22Rv1 (cell line): Measurements from ENCODE around the gene DHX34.

Experiments used
- H3K27ac ChIP-seq: fragments of 450-650 bp; 2 replicates; pipeline ENCODE4 v1.5.1; 2017
- ZFX ChIP-seq: fragments of 450-650 bp; IDR thresholded peaks from 2 replicates; pipeline ENCODE4 v1.6.1; 2017; ENCODE audit warnings: antibody characterized with exemption, borderline replicate concordance
- TF ChIP-seq, protein P1 (sequence below): fragments of 450-650 bp; IDR thresholded peaks from 2 replicates; pipeline ENCODE4 v1.5.1; 2017; ENCODE audit warnings: mild to moderate bottlenecking

DHX34 gene

GRCh38 chr19:47419030-47419783 is 70.1 kb downstream of the DHX34 start, which contains the start of gene MEIS3:
TSS of gene MEIS3 (minus strand) at chr19:47419527. CDS start at chr19:47419081, 446 bp downstream.
- H3K27ac ChIP-seq = no peak within 1 kb of the TSS

GRCh38 chr19:47419789-47420188 is 70.7 kb downstream of the DHX34 start:
- no peak overlapping the region for H3K27ac ChIP-seq
- TF ChIP-seq, protein P1, sequence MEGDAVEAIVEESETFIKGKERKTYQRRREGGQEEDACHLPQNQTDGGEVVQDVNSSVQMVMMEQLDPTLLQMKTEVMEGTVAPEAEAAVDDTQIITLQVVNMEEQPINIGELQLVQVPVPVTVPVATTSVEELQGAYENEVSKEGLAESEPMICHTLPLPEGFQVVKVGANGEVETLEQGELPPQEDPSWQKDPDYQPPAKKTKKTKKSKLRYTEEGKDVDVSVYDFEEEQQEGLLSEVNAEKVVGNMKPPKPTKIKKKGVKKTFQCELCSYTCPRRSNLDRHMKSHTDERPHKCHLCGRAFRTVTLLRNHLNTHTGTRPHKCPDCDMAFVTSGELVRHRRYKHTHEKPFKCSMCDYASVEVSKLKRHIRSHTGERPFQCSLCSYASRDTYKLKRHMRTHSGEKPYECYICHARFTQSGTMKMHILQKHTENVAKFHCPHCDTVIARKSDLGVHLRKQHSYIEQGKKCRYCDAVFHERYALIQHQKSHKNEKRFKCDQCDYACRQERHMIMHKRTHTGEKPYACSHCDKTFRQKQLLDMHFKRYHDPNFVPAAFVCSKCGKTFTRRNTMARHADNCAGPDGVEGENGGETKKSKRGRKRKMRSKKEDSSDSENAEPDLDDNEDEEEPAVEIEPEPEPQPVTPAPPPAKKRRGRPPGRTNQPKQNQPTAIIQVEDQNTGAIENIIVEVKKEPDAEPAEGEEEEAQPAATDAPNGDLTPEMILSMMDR = no peak
- TF ChIP-seq ZFX = no peak

More at GRCh38 chr19:47419030-47419783, 70.1 kb downstream of the DHX34 start, which contains the start of gene MEIS3:
- TF ChIP-seq, protein P1 = no peak
- TF ChIP-seq ZFX = no peak

- H3K27ac ChIP-seq = no peak overlapping the region
- no peak for TF ChIP-seq ZFX
- TF ChIP-seq, protein P1 = no peak
Observed at GRCh38 chr19:47421244-47421786, 72.2 kb downstream of the DHX34 start.

- TF ChIP-seq ZFX = no peak
- TF ChIP-seq, protein P1 = no peak
- no peak overlapping the region for H3K27ac ChIP-seq
Observed at GRCh38 chr19:47421844-47422395, 72.8 kb downstream of the DHX34 start.

DNA sequence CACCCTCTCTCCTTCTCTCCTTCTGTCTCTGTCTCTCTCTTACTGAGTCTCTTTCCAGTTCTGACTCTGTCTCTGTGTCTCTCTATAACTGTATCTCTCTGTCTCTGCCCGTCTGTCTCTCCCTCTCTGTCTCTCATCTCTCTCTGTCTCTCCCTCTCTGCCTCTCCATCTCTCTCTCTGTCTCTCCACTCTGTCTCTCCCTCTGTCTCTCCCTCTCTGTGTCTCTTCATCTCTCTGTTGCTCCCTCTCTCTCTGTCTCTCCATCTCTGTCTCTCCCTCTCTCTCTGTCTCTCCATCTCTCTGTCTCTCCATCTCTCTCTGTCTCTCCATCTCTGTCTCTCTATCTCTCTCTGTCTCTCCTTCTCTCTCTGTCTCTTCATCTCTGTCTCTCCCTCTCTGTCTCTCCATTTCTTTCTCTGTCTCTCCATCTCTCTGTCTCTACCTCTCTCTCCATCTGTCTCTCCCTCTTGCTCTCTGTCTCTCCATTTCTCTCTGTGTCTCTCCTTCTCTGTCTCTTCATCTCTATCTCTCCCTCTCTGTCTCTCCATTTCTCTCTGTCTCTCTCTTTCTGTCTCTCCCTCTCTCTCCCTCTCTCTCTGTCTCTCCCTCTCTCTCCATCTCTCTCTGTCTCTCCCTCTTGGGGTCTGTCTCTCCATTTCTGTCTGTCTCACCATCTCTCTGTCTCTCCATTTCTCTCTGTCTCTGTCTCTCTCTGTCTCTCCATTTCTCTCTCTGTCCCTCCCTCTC is 73.5 kb downstream of the DHX34 start:
- no peak for TF ChIP-seq ZFX
- TF ChIP-seq, protein P1 = no peak
- no peak overlapping the region for H3K27ac ChIP-seq

- H3K27ac ChIP-seq = no peak overlapping the region
Observed at GRCh38 chr19:47423203-47423882, 74.2 kb downstream of the DHX34 start.

More at GRCh38 chr19:47423203-47423882, 74.2 kb downstream of the DHX34 start:
- no peak for TF ChIP-seq ZFX
- TF ChIP-seq, protein P1 = no peak
